Breast epithelium (tissue), 3 donors: ENCODE measurements around the gene RAB2B.

Source experiments
- POLR2A ChIP-seq: fragments of 450-650 bp; IDR thresholded peaks from one replicate; pipeline ENCODE4 v1.6.1; 2016; ENCODE audit warnings: antibody characterized with exemption, mild to moderate bottlenecking, moderate library complexity
- POLR2AphosphoS5 ChIP-seq, 3 donors: sonication (generic); formaldehyde crosslinking; IDR thresholded peaks; one replicate each; pipeline ENCODE4 v1.6.1; 2017; ENCODE audit warnings: antibody characterized with exemption in 3 of 3
- TF ChIP-seq, protein P1 (sequence below), 3 donors: fragments of 450-650 bp; IDR thresholded peaks; one replicate each; pipeline ENCODE4 v1.5.1; 2016 to 2017; ENCODE audit warnings: antibody characterized with exemption in 3 of 3, mild to moderate bottlenecking in 3 of 3, moderate library complexity in 3 of 3

DNA sequence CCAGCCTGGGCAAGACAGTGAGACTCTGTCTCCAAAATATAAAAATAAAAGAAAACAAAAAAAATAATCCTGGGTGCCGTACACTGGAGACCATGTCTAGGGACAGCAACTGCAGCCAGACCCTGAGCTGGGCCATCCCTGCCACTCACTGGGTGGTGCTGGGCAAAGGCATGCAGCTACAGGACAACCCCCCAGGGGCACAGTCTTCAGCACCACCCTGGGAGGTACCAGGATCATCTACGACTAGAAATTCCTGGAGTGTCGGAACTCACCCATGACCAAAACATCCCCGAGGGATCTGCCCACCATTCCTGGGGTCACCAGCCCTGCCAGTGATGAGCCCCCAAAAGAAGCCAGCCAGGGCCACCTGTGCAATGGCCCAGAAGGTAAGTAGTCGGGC is 57.2 kb downstream of the RAB2B start:
- no peak for TF ChIP-seq POLR2AphosphoS5 (IDR thresholded peaks at IDR 0.05)
- TF ChIP-seq, protein P1, sequence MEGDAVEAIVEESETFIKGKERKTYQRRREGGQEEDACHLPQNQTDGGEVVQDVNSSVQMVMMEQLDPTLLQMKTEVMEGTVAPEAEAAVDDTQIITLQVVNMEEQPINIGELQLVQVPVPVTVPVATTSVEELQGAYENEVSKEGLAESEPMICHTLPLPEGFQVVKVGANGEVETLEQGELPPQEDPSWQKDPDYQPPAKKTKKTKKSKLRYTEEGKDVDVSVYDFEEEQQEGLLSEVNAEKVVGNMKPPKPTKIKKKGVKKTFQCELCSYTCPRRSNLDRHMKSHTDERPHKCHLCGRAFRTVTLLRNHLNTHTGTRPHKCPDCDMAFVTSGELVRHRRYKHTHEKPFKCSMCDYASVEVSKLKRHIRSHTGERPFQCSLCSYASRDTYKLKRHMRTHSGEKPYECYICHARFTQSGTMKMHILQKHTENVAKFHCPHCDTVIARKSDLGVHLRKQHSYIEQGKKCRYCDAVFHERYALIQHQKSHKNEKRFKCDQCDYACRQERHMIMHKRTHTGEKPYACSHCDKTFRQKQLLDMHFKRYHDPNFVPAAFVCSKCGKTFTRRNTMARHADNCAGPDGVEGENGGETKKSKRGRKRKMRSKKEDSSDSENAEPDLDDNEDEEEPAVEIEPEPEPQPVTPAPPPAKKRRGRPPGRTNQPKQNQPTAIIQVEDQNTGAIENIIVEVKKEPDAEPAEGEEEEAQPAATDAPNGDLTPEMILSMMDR (IDR thresholded peaks at IDR 0.05): no peak
- no peak for TF ChIP-seq POLR2A
